Heart left ventricle (tissue), 16 donors: ENCODE results near the gene SMKR1. TPM values are rescaled to one million over a fixed set of nuclear protein-coding genes. Genes with fewer than 3 reads are reported as not detected.

Experiments used
- ATAC-seq, 4 donors: fragments of 200-7000 bp; cut with Tn5 transposase; one replicate each; pipeline ENCODE4 v1.9.1; 2020 to 2022; ENCODE audit warnings: moderate library complexity in 4 of 4, mild to moderate bottlenecking in 3 of 4, moderate number of reproducible peaks in 1 of 4
- DNase-seq, 5 donors: peaks; one replicate each; pipeline ENCODE4 v3.0.0-alpha.2; 2020
- H3K27ac ChIP-seq, 12 donors: fragments of 200-600 bp; sonication (generic) in 4 of 12; one replicate each; pipeline versions ENCODE4 v1.5.0 to v1.8.0; 2016 to 2022; ENCODE audit warnings: mild to moderate bottlenecking in 2 of 12
- H3K27me3 ChIP-seq, 9 donors: fragments of 200-600 bp; sonication (generic) in 2 of 9; one replicate each; pipeline versions ENCODE4 v1.5.1 to v1.8.0; 2016 to 2022; ENCODE audit warnings: mild to moderate bottlenecking in 3 of 9
- H3K36me3 ChIP-seq, 9 donors: fragments of 200-600 bp; sonication (generic) in 2 of 9; one replicate each; pipeline versions ENCODE4 v1.5.0 to v1.8.0; 2018 to 2022; ENCODE audit warnings: mild to moderate bottlenecking in 2 of 9
- H3K4me1 ChIP-seq, 12 donors: fragments of 200-600 bp; sonication (generic) in 4 of 12; one replicate each; pipeline versions ENCODE4 v1.5.0 to v1.8.0; 2016 to 2022; ENCODE audit warnings: mild to moderate bottlenecking in 3 of 12
- H3K4me3 ChIP-seq, 12 donors: fragments of 200-600 bp; sonication (generic) in 4 of 12; one replicate each; pipeline versions ENCODE4 v1.5.0 to v1.8.0; 2017 to 2022; ENCODE audit warnings: mild to moderate bottlenecking in 9 of 12, moderate library complexity in 4 of 12
- H3K9me3 ChIP-seq, 12 donors: fragments of 200-600 bp; sonication (generic) in 4 of 12; one replicate each; pipeline versions ENCODE4 v1.5.0 to v1.8.0; 2016 to 2022; ENCODE audit warnings: mild to moderate bottlenecking in 1 of 12
- POLR2A ChIP-seq, 2 donors: fragments of 450-650 bp; IDR thresholded peaks; one replicate each; pipeline ENCODE4 v1.6.1; 2017; ENCODE audit warnings: antibody characterized with exemption in 2 of 2, mild to moderate bottlenecking in 2 of 2, moderate library complexity in 2 of 2
- WGBS, 4 donors: extraction: QIAGEN DNeasy Blood & Tissue Kit in 2 of 4; methylation state at CpG; one replicate each; pipeline versions ENCODE4 v1.1.5 to v1.1.7; 2013 to 2018; 5-methylcytosine and 5-hydroxymethylcytosine counted together
- intact Hi-C, 10 donors: fragments of 100-400 bp; cut with DNase I; formaldehyde crosslinking; loops; one replicate each; pipeline versions ENCODE4 v1.11.1 to v1.14.2; 2022
- polyA plus RNA-seq, 2 donors: library from polyadenylated mRNA; stranded (reverse); fragments of 200-250 nt; gene quantifications; one replicate each; pipeline ENCODE4 v1.2.3, GENCODE V29; 2013
- total RNA-seq, 9 donors: library from RNA; depleted of rRNA in 2 of 9; stranded (reverse); fragments of >200 nt in 2 of 9; fragmentation: NEBNext Ultra II Directional in 3 of 9; extraction: Animal tissue kit (Norgen Biotek cat#: 25700) in 3 of 9; gene quantifications; one replicate each; pipeline versions ENCODE4 v1.1.0 to v1.2.4, GENCODE V29; 2016 to 2023
- TF ChIP-seq, protein P1 (sequence below), 12 donors: fragments of 200-600 bp; sonication (generic) in 4 of 12; IDR thresholded peaks; one replicate each; pipeline versions ENCODE4 v1.5.0 to v1.8.0; 2018 to 2022; ENCODE audit warnings: antibody characterized with exemption in 12 of 12, mild to moderate bottlenecking in 5 of 12
- donor health status: ischemic (EF 13 %, LVEDD 7.1; RV severe dilation, severe dysfunction).
- donor health status: healthy with polysubstance abuse.
- donor health status: DM: no; HTN: yes; CAD: no.
- donor health status: DM: no; HTN: no; CAD: no.
- donor health status: ischemic (EF 25% LVEDD 6.9; RV normal size, moderate dysfunction).
- donor health status: ischemic (EF 25% LVEDD 5.7; RV mildly dilated, moderate dysfunction).
- donor health status: healthy.
- donor health status: DM: yes; HTN: yes; CAD: no.
- donor health status: ischemic (EF 35%, LVEDD 5.7; RV mildly dilated, moderate dysfunction).
- donor health status: nonischemic (EF 11% LVEDD 7.7; RV severe dilation, severe dysfunction).
- donor health status: DM: yes; HTN: yes; CAD: no.
- donor health status: PGD.
- donor health status: ischemic (EF 29% LVEDD 5.4; RV normal size, mild dysfunction).
- donor health status: nonischemic (EF 23%, LVEDD 6.1; RV moderate dilation, normal function).

The SMKR1 gene
- total and polyA plus RNA-seq, 11 donors = 0.25 to 0.29 TPM; not detected in 9

DNA sequence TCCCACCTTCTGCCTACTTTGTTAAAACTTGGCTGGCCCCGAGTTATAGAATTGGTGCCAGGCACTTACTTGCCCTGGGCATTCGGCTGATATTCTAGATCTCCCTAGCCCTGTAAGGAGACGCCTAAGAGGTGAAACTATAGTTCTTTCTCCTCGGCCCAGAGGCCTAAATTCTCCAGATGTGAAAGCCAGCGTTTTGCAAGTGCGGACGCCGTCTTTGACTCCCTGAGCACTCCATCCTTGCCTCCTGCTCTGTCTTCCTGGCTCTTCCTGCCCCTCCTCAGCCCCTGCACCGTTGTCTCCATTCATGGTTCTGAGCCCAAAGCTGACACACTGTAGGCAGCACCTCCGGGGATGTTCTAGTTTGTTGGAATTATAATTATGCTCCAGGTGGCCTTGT is 11.2 kb downstream of the SMKR1 start:
- Histone ChIP-seq H3K9me3 (no peaks in the 10 kb centered on the region), H3K4me1 (no peaks in the 10 kb centered on the region), H3K36me3 (no peaks in the 10 kb centered on the region), H3K27ac (no peak overlapping the region), H3K4me3 (no peak overlapping the region), H3K27me3 (peaks cover 0 to 15% (median 0%) of the 10 kb centered on the region in 9 donors)
- no peak for TF ChIP-seq POLR2A (IDR thresholded peaks at IDR 0.05)
- TF ChIP-seq, protein P1, sequence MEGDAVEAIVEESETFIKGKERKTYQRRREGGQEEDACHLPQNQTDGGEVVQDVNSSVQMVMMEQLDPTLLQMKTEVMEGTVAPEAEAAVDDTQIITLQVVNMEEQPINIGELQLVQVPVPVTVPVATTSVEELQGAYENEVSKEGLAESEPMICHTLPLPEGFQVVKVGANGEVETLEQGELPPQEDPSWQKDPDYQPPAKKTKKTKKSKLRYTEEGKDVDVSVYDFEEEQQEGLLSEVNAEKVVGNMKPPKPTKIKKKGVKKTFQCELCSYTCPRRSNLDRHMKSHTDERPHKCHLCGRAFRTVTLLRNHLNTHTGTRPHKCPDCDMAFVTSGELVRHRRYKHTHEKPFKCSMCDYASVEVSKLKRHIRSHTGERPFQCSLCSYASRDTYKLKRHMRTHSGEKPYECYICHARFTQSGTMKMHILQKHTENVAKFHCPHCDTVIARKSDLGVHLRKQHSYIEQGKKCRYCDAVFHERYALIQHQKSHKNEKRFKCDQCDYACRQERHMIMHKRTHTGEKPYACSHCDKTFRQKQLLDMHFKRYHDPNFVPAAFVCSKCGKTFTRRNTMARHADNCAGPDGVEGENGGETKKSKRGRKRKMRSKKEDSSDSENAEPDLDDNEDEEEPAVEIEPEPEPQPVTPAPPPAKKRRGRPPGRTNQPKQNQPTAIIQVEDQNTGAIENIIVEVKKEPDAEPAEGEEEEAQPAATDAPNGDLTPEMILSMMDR (IDR thresholded peaks at IDR 0.05) = no peak
- 82 to 90% (median 84%) methylated on average over 10 of the region's 10 CpGs for WGBS, 4 donors
- DNase-seq (no peak), ATAC-seq (no peak)
- intact Hi-C loops = no loop called here

- no peak for ATAC-seq
- Histone ChIP-seq H3K36me3 (no peaks in the 10 kb centered on the region), H3K4me1 (no peaks in the 10 kb centered on the region), H3K27me3 (peaks cover 0 to 15% (median 0%) of the 10 kb centered on the region in 9 donors), H3K9me3 (no peaks in the 10 kb centered on the region), H3K27ac (no peak overlapping the region), H3K4me3 (no peak overlapping the region)
- intact Hi-C loops = no loop called here
- 47 to 67% (median 53%) methylated on average over 4 of the region's 4 CpGs for WGBS, 4 donors
- DNase-seq = no peak
- no peak for TF ChIP-seq POLR2A (IDR thresholded peaks at IDR 0.05)
- TF ChIP-seq, protein P1 (IDR thresholded peaks at IDR 0.05) = no peak
Observed at GRCh38 chr7:129514683-129515082, 12.4 kb downstream of the SMKR1 start.

DNA sequence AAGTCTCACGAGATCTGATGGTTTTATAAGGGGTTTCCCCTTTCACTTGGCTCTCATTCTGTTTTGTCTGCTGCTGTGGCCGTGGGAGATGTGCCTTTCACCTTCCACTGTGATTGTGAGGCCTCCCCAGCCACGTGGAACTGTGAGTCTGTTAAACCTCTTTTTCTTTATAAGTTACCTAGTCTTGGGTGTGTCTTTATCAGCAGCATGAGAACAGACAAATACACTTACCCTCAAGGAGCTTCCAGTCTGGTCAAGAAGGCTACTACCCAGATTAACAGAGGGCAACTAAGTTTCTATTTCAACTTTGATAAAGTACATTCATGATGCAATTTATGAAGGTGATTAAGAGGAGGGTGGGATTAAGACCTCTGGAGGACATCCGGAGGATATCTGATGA is 13.1 kb downstream of the SMKR1 start:
- 58 to 72% (median 67%) methylated on average over 4 of the region's 4 CpGs for WGBS, 4 donors
- H3K27me3 ChIP-seq = peaks cover 0 to 15% (median 0%) of the 10 kb centered on the region in 9 donors

DNA sequence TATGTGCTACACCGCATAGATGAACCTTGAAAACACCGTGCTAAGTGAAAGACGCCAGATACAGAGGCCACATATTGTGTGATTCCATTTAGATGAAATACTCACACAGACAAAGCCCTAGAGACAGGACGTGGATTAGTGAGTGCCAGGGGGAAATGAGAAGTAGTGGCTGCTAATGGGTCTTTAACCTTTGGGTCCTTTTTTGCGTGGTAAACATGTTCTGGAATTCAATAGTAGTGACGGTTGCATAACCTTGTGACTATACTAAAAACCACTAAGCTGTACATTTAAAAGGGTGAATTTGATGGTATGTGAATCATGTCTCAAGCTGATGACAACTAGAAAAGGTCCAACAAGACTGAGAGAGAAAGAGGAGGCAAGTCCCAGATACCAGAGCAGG is 15.6 kb downstream of the SMKR1 start:
- TF ChIP-seq, protein P1 (IDR thresholded peaks at IDR 0.05) = no peak
- no peak for TF ChIP-seq POLR2A (IDR thresholded peaks at IDR 0.05)
- intact Hi-C loops = no loop called here
- no peak overlapping the region for H3K27ac ChIP-seq
- no peaks in the 10 kb centered on the region for H3K9me3 ChIP-seq
- DNase-seq (no peak), ATAC-seq (no peak)
- H3K27me3 ChIP-seq = peaks cover 0 to 24% (median 1%) of the 10 kb centered on the region in 9 donors
- WGBS, 4 donors = 74 to 81% (median 75%) methylated on average over 6 of the region's 6 CpGs
- no peaks in the 10 kb centered on the region for H3K36me3 ChIP-seq
- H3K4me3 ChIP-seq = no peak overlapping the region
- no peaks in the 10 kb centered on the region for H3K4me1 ChIP-seq

More for the DNA sequence above, 13.1 kb downstream of the SMKR1 start:
- no peak for TF ChIP-seq POLR2A (IDR thresholded peaks at IDR 0.05)
- TF ChIP-seq, protein P1 (IDR thresholded peaks at IDR 0.05) = no peak
- Histone ChIP-seq H3K9me3 (no peaks in the 10 kb centered on the region), H3K36me3 (no peaks in the 10 kb centered on the region), H3K4me1 (no peaks in the 10 kb centered on the region), H3K4me3 (no peak overlapping the region), H3K27ac (no peak overlapping the region)
- ATAC-seq = no peak
- intact Hi-C loops = no loop called here
- no peak for DNase-seq
